Measurements from ENCODE around the gene ERICH2. TPM values are rescaled to one million over a fixed set of nuclear protein-coding genes. Genes with fewer than 3 reads are reported as not detected.

Gene ERICH2
- polyA plus RNA-seq, 1 of the 3 experiments (the other 2 are of a cell fraction): not detected

DNA sequence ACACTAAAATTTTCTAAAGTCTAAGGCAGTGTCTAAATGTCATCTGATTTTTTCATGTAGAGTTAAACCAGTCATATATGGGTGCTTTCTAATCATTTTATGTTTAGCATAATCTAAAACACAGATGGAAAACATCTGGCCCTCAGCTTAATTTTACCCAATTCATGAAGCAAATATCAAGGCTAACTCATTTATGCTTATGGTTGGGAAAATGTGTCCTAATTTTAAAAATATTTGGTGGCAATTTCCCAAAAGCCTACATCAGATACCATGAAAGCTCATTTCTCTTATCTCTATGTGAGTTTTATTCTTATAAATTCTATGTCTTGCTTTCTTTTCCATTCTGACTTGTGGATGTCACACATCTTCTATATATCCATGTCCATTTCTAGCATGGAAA lies 47.9 kb upstream of the ERICH2 start:
- DNase-seq: no peak
- Histone ChIP-seq H3K4me1 (ENCODE audit: control insufficient read depth in 1 of 2, insufficient read depth in 2 of 2, low read depth in 1 of 2, low read length in 1 of 2) (no peaks in the 10 kb centered on the region; a peak in 1 of 4 replicates), H3K4me2 (no peak overlapping the region), H3K9me3 (no peaks in the 10 kb centered on the region), H3K4me3 (ENCODE audit: low read depth in 2 of 2, low read length in 1 of 2) (no peak overlapping the region), H4K20me1 (ENCODE audit: insufficient read depth) (no peaks in the 10 kb centered on the region), H3K27ac (ENCODE audit: low read depth in 2 of 2, low read length in 1 of 2) (no peak overlapping the region), H3K9ac (no peak overlapping the region), H2AFZ (ENCODE audit: low read depth) (no peak overlapping the region), H3K36me3 (replicated peaks in 1 of 2; ENCODE audit: control insufficient read depth in 1 of 2, insufficient read depth in 2 of 2, low read length in 1 of 2) (no peaks in the 10 kb centered on the region), H3K9me2 (no peaks in the 10 kb centered on the region), H3K79me2 (ENCODE audit: insufficient read depth) (no peaks in the 10 kb centered on the region), H3F3A (replicated peaks; ENCODE audit: insufficient read depth) (no peaks in the 10 kb centered on the region), H3K27me3 (ENCODE audit: insufficient read depth) (peaks cover 19% of the 10 kb centered on the region)
- TF ChIP-seq, protein P1, sequence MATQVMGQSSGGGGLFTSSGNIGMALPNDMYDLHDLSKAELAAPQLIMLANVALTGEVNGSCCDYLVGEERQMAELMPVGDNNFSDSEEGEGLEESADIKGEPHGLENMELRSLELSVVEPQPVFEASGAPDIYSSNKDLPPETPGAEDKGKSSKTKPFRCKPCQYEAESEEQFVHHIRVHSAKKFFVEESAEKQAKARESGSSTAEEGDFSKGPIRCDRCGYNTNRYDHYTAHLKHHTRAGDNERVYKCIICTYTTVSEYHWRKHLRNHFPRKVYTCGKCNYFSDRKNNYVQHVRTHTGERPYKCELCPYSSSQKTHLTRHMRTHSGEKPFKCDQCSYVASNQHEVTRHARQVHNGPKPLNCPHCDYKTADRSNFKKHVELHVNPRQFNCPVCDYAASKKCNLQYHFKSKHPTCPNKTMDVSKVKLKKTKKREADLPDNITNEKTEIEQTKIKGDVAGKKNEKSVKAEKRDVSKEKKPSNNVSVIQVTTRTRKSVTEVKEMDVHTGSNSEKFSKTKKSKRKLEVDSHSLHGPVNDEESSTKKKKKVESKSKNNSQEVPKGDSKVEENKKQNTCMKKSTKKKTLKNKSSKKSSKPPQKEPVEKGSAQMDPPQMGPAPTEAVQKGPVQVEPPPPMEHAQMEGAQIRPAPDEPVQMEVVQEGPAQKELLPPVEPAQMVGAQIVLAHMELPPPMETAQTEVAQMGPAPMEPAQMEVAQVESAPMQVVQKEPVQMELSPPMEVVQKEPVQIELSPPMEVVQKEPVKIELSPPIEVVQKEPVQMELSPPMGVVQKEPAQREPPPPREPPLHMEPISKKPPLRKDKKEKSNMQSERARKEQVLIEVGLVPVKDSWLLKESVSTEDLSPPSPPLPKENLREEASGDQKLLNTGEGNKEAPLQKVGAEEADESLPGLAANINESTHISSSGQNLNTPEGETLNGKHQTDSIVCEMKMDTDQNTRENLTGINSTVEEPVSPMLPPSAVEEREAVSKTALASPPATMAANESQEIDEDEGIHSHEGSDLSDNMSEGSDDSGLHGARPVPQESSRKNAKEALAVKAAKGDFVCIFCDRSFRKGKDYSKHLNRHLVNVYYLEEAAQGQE (IDR thresholded peaks at IDR 0.05; ENCODE audit: low read depth, low read length): no peak
- TF ChIP-seq TAF1 (IDR thresholded peaks at IDR 0.05; ENCODE audit: borderline replicate concordance, low read depth, low read length): no peak
- TF ChIP-seq MEF2A (IDR thresholded peaks at IDR 0.05; ENCODE audit: borderline replicate concordance, low read depth): no peak
- no peak for TF ChIP-seq RFX5 (IDR thresholded peaks at IDR 0.05; ENCODE audit: low read length)
- TF ChIP-seq NFIC (IDR thresholded peaks at IDR 0.05; ENCODE audit: borderline replicate concordance): no peak
- TF ChIP-seq ELF1 (IDR thresholded peaks at IDR 0.05): no peak
- ChIA-PET POLR2A (no interaction called here), CTCF (interaction anchor here (0.9 to 1.0 kb wide), 2 partner anchors 315 to 486 kb away, joined by 3 read pairs; no protein-coding TSS in a partner anchor)

DNA sequence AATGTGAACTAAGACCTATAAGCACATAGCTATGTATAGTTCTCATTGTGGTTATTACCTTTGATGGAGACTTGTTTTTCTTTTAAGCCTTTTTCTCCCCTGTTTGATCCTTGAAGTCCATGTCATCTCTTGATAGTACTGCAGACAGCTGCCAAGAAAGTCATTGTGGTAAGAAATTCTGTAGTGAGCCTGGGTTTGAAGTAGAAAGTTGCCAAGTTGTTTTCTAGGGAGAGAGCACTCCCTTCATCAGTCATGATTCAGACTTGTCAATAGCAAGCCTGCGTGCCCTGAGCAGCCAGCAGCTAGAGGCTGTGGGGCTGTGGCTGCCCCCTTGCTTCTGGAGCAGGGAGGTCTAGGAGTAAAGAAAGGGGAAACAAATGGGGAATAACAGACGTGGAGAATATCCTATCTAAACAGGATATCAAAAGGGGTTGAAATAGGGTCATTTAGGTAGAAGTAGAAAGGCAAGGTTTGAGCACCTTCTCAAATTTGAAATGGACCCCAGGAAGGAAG lies 46.7 kb upstream of the ERICH2 start:
- Histone ChIP-seq H3F3A (replicated peaks; ENCODE audit: insufficient read depth) (no peaks in the 10 kb centered on the region), H3K36me3 (replicated peaks in 1 of 2; ENCODE audit: control insufficient read depth in 1 of 2, insufficient read depth in 2 of 2, low read length in 1 of 2) (no peaks in the 10 kb centered on the region), H3K27ac (ENCODE audit: low read depth in 2 of 2, low read length in 1 of 2) (no peak overlapping the region), H3K4me1 (ENCODE audit: control insufficient read depth in 1 of 2, insufficient read depth in 2 of 2, low read depth in 1 of 2, low read length in 1 of 2) (no peaks in the 10 kb centered on the region), H2AFZ (ENCODE audit: low read depth) (no peak overlapping the region), H3K9ac (no peak overlapping the region), H3K4me3 (ENCODE audit: low read depth in 2 of 2, low read length in 1 of 2) (no peak overlapping the region), H3K79me2 (ENCODE audit: insufficient read depth) (no peaks in the 10 kb centered on the region), H3K27me3 (ENCODE audit: insufficient read depth) (peaks cover 8% of the 10 kb centered on the region; the same call in 1 of the 2 replicates), H3K9me2 (no peaks in the 10 kb centered on the region), H3K4me2 (no peak overlapping the region), H4K20me1 (ENCODE audit: insufficient read depth) (no peaks in the 10 kb centered on the region), H3K9me3 (no peaks in the 10 kb centered on the region)
- DNase-seq: no peak
- ChIA-PET POLR2A (no interaction called here), CTCF (interaction anchor here (0.6 kb wide), 1 partner anchor 90 kb away, joined by 3 read pairs; no protein-coding TSS in a partner anchor)
- WGBS (ENCODE audit: low lambda C conversion rate): 9% methylated on average over 2 of the region's 2 CpGs
- no peak for TF ChIP-seq ELF1 (IDR thresholded peaks at IDR 0.05)

All from SK-N-SH (cell line).